SK-N-SH (cell line): Measurements from ENCODE around the gene EPHA5. TPM values are rescaled to one million over a fixed set of nuclear protein-coding genes. Genes with fewer than 3 reads are reported as not detected.

Experiments
- CTCF ChIA-PET: fragments of 300-600, 350-600 bp; formaldehyde crosslinking; extraction: SDS; loops from one replicate; lab custom pipeline; 2021; lab: Yijun Ruan, JAX
- POLR2A ChIA-PET: fragments of 350-600 bp; sonication (Branson Sonifier 250); formaldehyde crosslinking; extraction: SDS; loops from one replicate; lab custom pipeline; 2020; ENCODE audit warnings: antibody characterized with exemption, inconsistent platforms; lab: Yijun Ruan, JAX
- DNase-seq: peaks from one replicate; pipeline ENCODE4 v3.0.0; 2012
- H2AFZ ChIP-seq: fragments of 200-600 bp; sonication (generic); 2 replicates; pipeline ENCODE4 v1.8.1; 2016; ENCODE audit warnings: antibody characterized with exemption, mild to moderate bottlenecking, low read depth
- H3F3A ChIP-seq: fragments of 200-600 bp; sonication (generic); replicated peaks from 2 replicates; pipeline ENCODE3; 2016; ENCODE audit warnings: antibody characterized with exemption, mild to moderate bottlenecking; ENCODE audit not compliant: insufficient read depth
- H3K27ac ChIP-seq, 2 experiments: fragments of 200-500 bp in 1 of 2; fragments of 200-600 bp in 1 of 2; sonication (Bioruptor generic) in 1 of 2; sonication (generic), shearing (Covaris generic) in 1 of 2; 2 replicates each; pipeline versions ENCODE4 v1.5.1 to v1.6.1; 2014 to 2016; ENCODE audit warnings: low read depth in 2 of 2, inconsistent platforms in 1 of 2, low read length in 1 of 2, mild to moderate bottlenecking in 1 of 2, mixed read lengths in 1 of 2
- H3K27me3 ChIP-seq: fragments of 200-600 bp; sonication (generic), shearing (Covaris generic); 2 replicates; pipeline ENCODE4 v1.6.1; 2016; ENCODE audit warnings: mixed run types; ENCODE audit not compliant: insufficient read depth
- H3K36me3 ChIP-seq, 2 experiments: fragments of 200-500 bp in 1 of 2; fragments of 200-600 bp in 1 of 2; sonication (Bioruptor generic) in 1 of 2; sonication (generic) in 1 of 2; replicated peaks in 1 of 2; 2 replicates each; pipeline versions ENCODE3 to v1.5.1; 2014 to 2016; ENCODE audit warnings: low read length in 1 of 2, mild to moderate bottlenecking in 1 of 2; ENCODE audit not compliant: insufficient read depth in 2 of 2, control insufficient read depth in 1 of 2
- H3K4me1 ChIP-seq, 2 experiments: fragments of 200-500 bp in 1 of 2; fragments of 200-600 bp in 1 of 2; sonication (Bioruptor generic) in 1 of 2; sonication (generic), shearing (Covaris generic) in 1 of 2; 2 replicates each; pipeline versions ENCODE4 v1.5.1 to v1.6.1; 2014 to 2016; ENCODE audit warnings: low read depth in 1 of 2, low read length in 1 of 2, mixed run types in 1 of 2; ENCODE audit not compliant: insufficient read depth in 2 of 2, control insufficient read depth in 1 of 2
- H3K4me2 ChIP-seq: fragments of 200-600 bp; sonication (generic), shearing (Covaris generic); 2 replicates; pipeline ENCODE4 v1.6.1; 2017; ENCODE audit warnings: mixed run types
- H3K4me3 ChIP-seq, 2 experiments: fragments of 200-500 bp in 1 of 2; fragments of 200-600 bp in 1 of 2; sonication (Bioruptor generic) in 1 of 2; sonication (generic), shearing (Covaris generic) in 1 of 2; 2 replicates each; pipeline versions ENCODE4 v1.5.1 to v1.8.1; 2014 to 2016; ENCODE audit warnings: low read depth in 2 of 2, inconsistent platforms in 1 of 2, low read length in 1 of 2, mild to moderate bottlenecking in 1 of 2, mixed read lengths in 1 of 2, moderate library complexity in 1 of 2
- H3K79me2 ChIP-seq: fragments of 200-600 bp; sonication (generic); 2 replicates; pipeline ENCODE4 v1.8.1; 2017; ENCODE audit warnings: mild to moderate bottlenecking; ENCODE audit not compliant: insufficient read depth
- H3K9ac ChIP-seq: fragments of 200-600 bp; sonication (generic); 2 replicates; pipeline ENCODE4 v1.6.1; 2017; ENCODE audit warnings: mixed run types
- H3K9me2 ChIP-seq: fragments of 200-600 bp; sonication (generic); 2 replicates; pipeline ENCODE4 v1.6.1; 2017; ENCODE audit warnings: mixed run types
- H3K9me3 ChIP-seq: fragments of 200-600 bp; sonication (generic); 2 replicates; pipeline ENCODE4 v1.6.1; 2017; ENCODE audit warnings: mixed run types, mild to moderate bottlenecking, moderate library complexity
- H4K20me1 ChIP-seq: fragments of 200-600 bp; sonication (generic); 2 replicates; pipeline ENCODE4 v1.6.1; 2017; ENCODE audit warnings: mild to moderate bottlenecking, mixed run types; ENCODE audit not compliant: insufficient read depth
- ELF1 ChIP-seq: IDR thresholded peaks from 2 replicates; pipeline ENCODE4 v1.4.0; 2012
- FOSL2 ChIP-seq: IDR thresholded peaks from 2 replicates; pipeline ENCODE4 v1.4.0; 2012; ENCODE audit warnings: low read depth, mild to moderate bottlenecking, moderate library complexity, borderline replicate concordance
- PBX3 ChIP-seq: IDR thresholded peaks from 2 replicates; pipeline ENCODE4; 2012
- RAD21 ChIP-seq: IDR thresholded peaks from 2 replicates; pipeline ENCODE4 v1.6.1; 2012; ENCODE audit warnings: mild to moderate bottlenecking, low read length
- REST ChIP-seq: IDR thresholded peaks from 2 replicates; pipeline ENCODE4 v1.6.1; 2012; ENCODE audit warnings: mild to moderate bottlenecking, low read depth, low read length, moderate library complexity
- RFX5 ChIP-seq: IDR thresholded peaks from 2 replicates; pipeline ENCODE4 v1.6.1; 2012; ENCODE audit warnings: mild to moderate bottlenecking, improper control_type of control experiment, low read length
- SIN3A ChIP-seq: IDR thresholded peaks from 2 replicates; pipeline ENCODE4 v1.6.1; 2012; ENCODE audit warnings: low read depth, mild to moderate bottlenecking, low read length, moderate library complexity, borderline replicate concordance
- ZBTB33 ChIP-seq: IDR thresholded peaks from 2 replicates; pipeline ENCODE4 v1.4.0; 2012; ENCODE audit warnings: low read depth, borderline replicate concordance
- WGBS: methylation state at CpG from one replicate; pipeline ENCODE4 v1.1.6; 2017; ENCODE audit warnings: low lambda C conversion rate; 5-methylcytosine and 5-hydroxymethylcytosine counted together
- polyA plus RNA-seq, 3 experiments: library from polyadenylated mRNA; depleted of rRNA; stranded (reverse); fragments of >200 nt; gene quantifications; 2 replicates each; pipeline ENCODE4 v1.2.3, GENCODE V29; 2012
- TF ChIP-seq, protein P1 (sequence below): IDR thresholded peaks from 2 replicates; pipeline ENCODE4 v1.4.0; 2012; ENCODE audit warnings: low read depth

The EPHA5 gene
- polyA plus RNA-seq, 1 of the 3 experiments (the other 2 are of a cell fraction), result not detected

GRCh38 chr4:65450899-65451298 is 219.4 kb downstream of the EPHA5 start:
- WGBS, result 47% methylated on average over 2 of the region's 2 CpGs
- Histone ChIP-seq H3K4me3 (no peak overlapping the region), H3K9me2 (no peaks in the 10 kb centered on the region), H3K36me3 (no peaks in the 10 kb centered on the region), H4K20me1 (no peaks in the 10 kb centered on the region), H3F3A (no peaks in the 10 kb centered on the region), H3K9me3 (no peaks in the 10 kb centered on the region), H3K79me2 (no peaks in the 10 kb centered on the region), H3K27ac (no peak overlapping the region), H3K4me2 (no peak overlapping the region), H2AFZ (no peak overlapping the region), H3K9ac (no peak overlapping the region), H3K27me3 (no peaks in the 10 kb centered on the region), H3K4me1 (no peaks in the 10 kb centered on the region)
- ChIA-PET POLR2A (no interaction called here), CTCF (interaction anchor here (1.1 kb wide), 1 partner anchor 8 kb away, joined by 3 read pairs; no protein-coding TSS in a partner anchor)
- TF ChIP-seq RFX5 (no peak), PBX3 (no peak), ZBTB33 (no peak), RAD21 (no peak), REST (no peak)
- TF ChIP-seq, protein P1, sequence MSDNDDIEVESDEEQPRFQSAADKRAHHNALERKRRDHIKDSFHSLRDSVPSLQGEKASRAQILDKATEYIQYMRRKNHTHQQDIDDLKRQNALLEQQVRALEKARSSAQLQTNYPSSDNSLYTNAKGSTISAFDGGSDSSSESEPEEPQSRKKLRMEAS, result no peak
- DNase-seq, result no peak

GRCh38 chr4:65437102-65437501 is 233.2 kb downstream of the EPHA5 start:
- Histone ChIP-seq H3K27me3 (no peaks in the 10 kb centered on the region), H3K4me3 (no peak overlapping the region), H3F3A (no peaks in the 10 kb centered on the region), H3K9me3 (no peaks in the 10 kb centered on the region), H3K9ac (no peak overlapping the region), H4K20me1 (no peaks in the 10 kb centered on the region), H3K36me3 (no peaks in the 10 kb centered on the region)
- POLR2A ChIA-PET, result no interaction called here
- WGBS, result 2% methylated on average over 1 of the region's 1 CpG
- DNase-seq, result no peak
- TF ChIP-seq PBX3 (no peak), FOSL2 (no peak), SIN3A (no peak), ELF1 (no peak)
- TF ChIP-seq, protein P1, result no peak
- TF ChIP-seq, all 33 proteins: peak for 0
- CTCF ChIA-PET, result no interaction called here
- no peaks in the 10 kb centered on the region for H3K4me1 ChIP-seq
- no peak overlapping the region for H3K27ac ChIP-seq
- H2AFZ ChIP-seq, result no peak overlapping the region
- H3K9me2 ChIP-seq, result no peaks in the 10 kb centered on the region
- H3K4me2 ChIP-seq, result no peak overlapping the region
- H3K79me2 ChIP-seq, result no peaks in the 10 kb centered on the region
